Right atrium auricular region (tissue), 2 donors: Measurements from ENCODE around the gene TRERF1. TPM values are rescaled to one million over a fixed set of nuclear protein-coding genes. Genes with fewer than 3 reads are reported as not detected.
"Not testable (repeated sequence)": the region's sequence is repeated elsewhere in the genome, so short reads cannot be mapped to it uniquely, and the experiment has no call there.

Source experiments
- DNase-seq: peaks from one replicate; pipeline ENCODE4 v3.0.0-alpha.2; 2019; ENCODE audit warnings: low spot score
- H3K27ac ChIP-seq, 2 donors: fragments of 200-600 bp; sonication (generic); 1 replicate in 1 of 2; 2 replicates in 1 of 2; pipeline ENCODE4 v1.5.1; 2016 to 2019
- H3K27me3 ChIP-seq, 2 donors: fragments of 200-600 bp; sonication (generic); one replicate each; pipeline versions ENCODE4 v1.5.1 to v1.6.0; 2017 to 2019
- H3K36me3 ChIP-seq: fragments of 200-600 bp; sonication (generic); one replicate; pipeline ENCODE4 v1.5.1; 2016
- H3K4me1 ChIP-seq, 2 donors: fragments of 200-600 bp; sonication (generic); one replicate each; pipeline versions ENCODE4 v1.5.1 to v1.6.0; 2017 to 2019
- H3K4me3 ChIP-seq, 2 donors: fragments of 200-600 bp; sonication (generic); 1 replicate in 1 of 2; 2 replicates in 1 of 2; pipeline ENCODE4 v1.5.1; 2017 to 2019; ENCODE audit warnings: mild to moderate bottlenecking in 1 of 2, moderate library complexity in 1 of 2
- H3K9me3 ChIP-seq, 2 donors: fragments of 200-600 bp; sonication (generic); one replicate each; pipeline ENCODE4 v1.5.1; 2019
- total RNA-seq, 2 donors: library from RNA; depleted of rRNA; stranded (reverse); fragments of >200 nt; gene quantifications; one replicate each; pipeline ENCODE4 v1.1.0, GENCODE V29; 2016
- TF ChIP-seq, protein P1 (sequence below), 2 donors: fragments of 200-600 bp; sonication (generic); IDR thresholded peaks; one replicate each; pipeline ENCODE4 v1.5.1; 2019; ENCODE audit warnings: antibody characterized with exemption in 2 of 2

TRERF1 gene
- total RNA-seq, 2 donors from 2014 or later: 1.9 to 2.5 TPM

DNA sequence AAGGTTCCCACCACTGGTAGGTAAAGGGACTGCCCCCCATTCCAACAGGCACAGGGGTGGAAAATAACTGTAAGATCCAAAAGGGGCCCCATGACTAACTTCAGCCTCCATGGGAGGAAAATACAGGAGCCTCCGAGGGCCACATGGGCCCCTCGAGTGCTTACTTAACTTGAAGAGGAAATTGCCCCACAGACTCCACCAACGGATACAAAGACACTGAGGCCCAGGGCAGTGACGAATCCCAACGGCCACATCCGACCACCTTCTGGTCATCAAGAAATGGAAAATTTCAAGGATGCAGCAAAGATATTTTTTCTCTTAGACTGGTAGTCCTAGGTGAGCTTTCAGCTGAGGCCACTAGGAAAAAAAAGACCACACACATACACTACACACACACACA, 118.1 kb downstream of the TRERF1 start:
- TF ChIP-seq, protein P1, sequence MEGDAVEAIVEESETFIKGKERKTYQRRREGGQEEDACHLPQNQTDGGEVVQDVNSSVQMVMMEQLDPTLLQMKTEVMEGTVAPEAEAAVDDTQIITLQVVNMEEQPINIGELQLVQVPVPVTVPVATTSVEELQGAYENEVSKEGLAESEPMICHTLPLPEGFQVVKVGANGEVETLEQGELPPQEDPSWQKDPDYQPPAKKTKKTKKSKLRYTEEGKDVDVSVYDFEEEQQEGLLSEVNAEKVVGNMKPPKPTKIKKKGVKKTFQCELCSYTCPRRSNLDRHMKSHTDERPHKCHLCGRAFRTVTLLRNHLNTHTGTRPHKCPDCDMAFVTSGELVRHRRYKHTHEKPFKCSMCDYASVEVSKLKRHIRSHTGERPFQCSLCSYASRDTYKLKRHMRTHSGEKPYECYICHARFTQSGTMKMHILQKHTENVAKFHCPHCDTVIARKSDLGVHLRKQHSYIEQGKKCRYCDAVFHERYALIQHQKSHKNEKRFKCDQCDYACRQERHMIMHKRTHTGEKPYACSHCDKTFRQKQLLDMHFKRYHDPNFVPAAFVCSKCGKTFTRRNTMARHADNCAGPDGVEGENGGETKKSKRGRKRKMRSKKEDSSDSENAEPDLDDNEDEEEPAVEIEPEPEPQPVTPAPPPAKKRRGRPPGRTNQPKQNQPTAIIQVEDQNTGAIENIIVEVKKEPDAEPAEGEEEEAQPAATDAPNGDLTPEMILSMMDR (IDR thresholded peaks at IDR 0.05): no peak
- Histone ChIP-seq H3K27ac (no peak overlapping the region), H3K9me3 (no peaks in the 10 kb centered on the region), H3K36me3 (no peaks in the 10 kb centered on the region), H3K4me1 (no peaks in the 10 kb centered on the region), H3K4me3 (no peak overlapping the region), H3K27me3 (no peaks in the 10 kb centered on the region)
- no peak for DNase-seq

DNA sequence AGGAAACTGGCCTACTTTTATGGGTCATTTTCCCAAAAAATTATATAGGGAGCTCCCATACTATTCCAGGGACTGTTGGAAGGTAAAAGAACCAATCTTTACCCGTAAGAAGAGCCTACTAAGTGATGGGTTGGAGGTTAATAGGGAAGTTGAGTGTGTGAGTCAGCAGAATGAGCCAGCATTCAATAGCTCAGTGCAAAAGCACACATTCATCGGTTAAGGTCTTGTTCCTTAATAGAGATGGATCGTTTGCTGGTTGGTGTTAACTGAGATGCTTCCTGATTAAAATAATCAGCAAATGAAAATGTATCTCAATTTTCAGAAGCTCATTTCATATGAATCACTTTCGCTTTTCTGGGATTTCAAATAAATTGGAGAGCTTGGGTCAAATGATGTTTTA, 118.8 kb downstream of the TRERF1 start:
- TF ChIP-seq, protein P1 (IDR thresholded peaks at IDR 0.05): no peak
- Histone ChIP-seq H3K4me1 (no peaks in the 10 kb centered on the region), H3K27me3 (no peaks in the 10 kb centered on the region), H3K27ac (no peak overlapping the region), H3K36me3 (no peaks in the 10 kb centered on the region), H3K4me3 (no peak overlapping the region), H3K9me3 (no peaks in the 10 kb centered on the region)
- no peak for DNase-seq

DNA sequence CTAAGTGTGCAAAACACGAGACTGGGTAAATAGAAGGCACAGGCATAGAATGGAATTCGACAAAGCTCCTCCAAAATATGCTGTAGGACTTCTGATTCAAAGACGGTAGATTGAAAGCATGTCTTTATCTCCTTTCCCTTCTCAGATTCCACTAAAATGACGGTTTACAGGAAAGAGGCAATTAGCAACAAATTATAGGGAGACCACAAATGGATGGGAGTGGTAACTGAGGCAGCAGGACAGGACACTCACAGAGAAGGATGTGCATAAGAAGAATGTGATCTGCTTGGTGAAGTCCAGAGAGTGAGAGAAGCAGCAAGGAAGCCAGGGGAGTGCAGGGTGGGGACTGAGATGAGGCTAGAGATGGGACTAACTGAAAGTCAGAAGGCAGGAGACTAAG, 120.7 kb downstream of the TRERF1 start:
- TF ChIP-seq, protein P1 (IDR thresholded peaks at IDR 0.05): no peak
- Histone ChIP-seq H3K36me3 (no peaks in the 10 kb centered on the region), H3K4me3 (no peak overlapping the region), H3K27ac (no peak overlapping the region), H3K9me3 (no peaks in the 10 kb centered on the region), H3K4me1 (no peaks in the 10 kb centered on the region), H3K27me3 (no peaks in the 10 kb centered on the region)
- DNase-seq: no peak

DNA sequence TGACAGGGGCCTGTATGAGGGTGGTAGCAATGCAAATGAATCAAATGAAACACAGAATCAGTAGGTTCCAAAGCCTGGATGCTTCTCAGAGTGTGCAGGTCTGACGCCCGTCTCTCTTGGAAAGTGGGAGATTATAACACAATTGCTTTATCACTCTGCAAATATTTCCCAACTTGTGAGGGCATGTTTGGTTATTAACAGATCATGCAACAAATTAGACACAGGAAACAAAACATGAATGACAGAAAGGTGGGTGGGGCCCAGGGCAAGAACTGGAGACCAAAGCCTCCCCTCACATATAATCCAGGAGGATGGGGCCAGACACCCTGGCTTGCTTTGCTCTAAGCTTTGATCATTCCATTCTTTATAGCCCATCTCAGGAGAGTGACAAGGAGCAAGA, 125.5 kb downstream of the TRERF1 start:
- Histone ChIP-seq H3K9me3 (peaks cover 0 to 3% of the 10 kb centered on the region in 2 donors), H3K27me3 (no peaks in the 10 kb centered on the region), H3K36me3 (no peaks in the 10 kb centered on the region), H3K27ac (no peak overlapping the region), H3K4me1 (no peaks in the 10 kb centered on the region), H3K4me3 (no peak overlapping the region)
- TF ChIP-seq, protein P1 (IDR thresholded peaks at IDR 0.05): no peak
- DNase-seq: no peak

DNA sequence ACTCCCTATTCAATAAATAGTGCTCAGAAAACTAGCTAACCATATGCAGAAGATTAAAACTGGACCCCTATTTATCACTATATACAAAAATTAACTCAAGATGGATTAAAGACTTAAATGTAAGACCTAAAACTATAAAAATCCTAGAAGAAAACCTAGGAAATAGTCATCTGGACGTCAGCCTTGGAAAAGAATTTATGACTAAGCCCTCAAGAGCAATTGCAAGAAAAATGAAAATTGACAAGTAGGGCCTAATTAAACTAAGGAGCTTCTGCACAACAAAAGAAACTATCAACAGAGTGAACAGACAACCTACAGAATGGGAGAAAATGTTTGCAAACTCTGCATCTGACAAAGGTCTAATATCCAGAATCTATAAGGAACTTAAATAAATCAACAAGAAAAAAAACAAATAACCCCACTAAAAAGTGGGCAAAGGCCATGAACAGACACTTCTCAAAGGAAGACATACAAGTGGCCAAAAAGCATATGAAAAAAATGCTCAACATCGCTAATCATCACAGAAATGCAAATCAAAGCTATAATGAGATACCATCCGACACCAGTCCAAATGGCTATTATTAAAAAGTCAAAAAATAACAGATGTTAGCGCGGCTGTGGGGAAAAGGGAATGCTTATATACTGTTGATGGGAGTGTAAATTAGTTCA, 126.9 kb downstream of the TRERF1 start:
- not testable (repeated sequence) for H3K4me3 ChIP-seq, H3K9me3 ChIP-seq, H3K27ac ChIP-seq, H3K36me3 ChIP-seq, H3K4me1 ChIP-seq, DNase-seq, H3K27me3 ChIP-seq

DNA sequence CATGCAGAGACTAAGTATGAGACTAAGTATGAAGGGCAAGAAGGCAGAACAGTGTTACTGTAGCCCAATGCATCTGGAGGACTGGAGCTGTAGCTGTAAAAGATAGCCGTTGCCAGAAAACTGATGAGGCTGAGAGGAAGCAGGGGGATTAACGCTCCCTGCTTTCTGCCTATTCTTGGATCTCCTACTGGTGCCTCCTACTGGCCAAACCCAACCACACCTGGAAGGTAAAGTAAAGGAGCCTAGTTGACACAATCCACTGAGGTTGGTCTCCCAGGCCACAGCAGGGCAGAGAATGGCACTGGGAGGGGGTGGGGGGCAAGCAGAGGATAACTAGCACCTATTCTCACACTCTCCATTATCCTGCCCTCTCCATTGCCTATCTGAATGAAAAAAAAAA, 129.1 kb downstream of the TRERF1 start:
- Histone ChIP-seq H3K36me3 (no peaks in the 10 kb centered on the region), H3K4me1 (no peaks in the 10 kb centered on the region), H3K27ac (no peak overlapping the region), H3K4me3 (no peak overlapping the region), H3K9me3 (peaks cover 0 to 3% of the 10 kb centered on the region in 2 donors), H3K27me3 (no peaks in the 10 kb centered on the region)
- TF ChIP-seq, protein P1 (IDR thresholded peaks at IDR 0.05): no peak
- no peak for DNase-seq
